SK-N-SH (cell line): ENCODE measurements around the gene IMPG2. TPM values are rescaled to one million over a fixed set of nuclear protein-coding genes. Genes with fewer than 3 reads are reported as not detected.

Source experiments
- CTCF ChIA-PET: fragments of 300-600, 350-600 bp; formaldehyde crosslinking; extraction: SDS; loops from one replicate; lab custom pipeline; 2021; lab: Yijun Ruan, JAX
- POLR2A ChIA-PET: fragments of 350-600 bp; sonication (Branson Sonifier 250); formaldehyde crosslinking; extraction: SDS; loops from one replicate; lab custom pipeline; 2020; ENCODE audit warnings: antibody characterized with exemption, inconsistent platforms; lab: Yijun Ruan, JAX
- DNase-seq: peaks from one replicate; pipeline ENCODE4 v3.0.0; 2012
- H2AFZ ChIP-seq: fragments of 200-600 bp; sonication (generic); 2 replicates; pipeline ENCODE4 v1.8.1; 2016; ENCODE audit warnings: antibody characterized with exemption, mild to moderate bottlenecking, low read depth
- H3F3A ChIP-seq: fragments of 200-600 bp; sonication (generic); replicated peaks from 2 replicates; pipeline ENCODE3; 2016; ENCODE audit warnings: antibody characterized with exemption, mild to moderate bottlenecking; ENCODE audit not compliant: insufficient read depth
- H3K27ac ChIP-seq, 2 experiments: fragments of 200-500 bp in 1 of 2; fragments of 200-600 bp in 1 of 2; sonication (Bioruptor generic) in 1 of 2; sonication (generic), shearing (Covaris generic) in 1 of 2; 2 replicates each; pipeline versions ENCODE4 v1.5.1 to v1.6.1; 2014 to 2016; ENCODE audit warnings: low read depth in 2 of 2, inconsistent platforms in 1 of 2, low read length in 1 of 2, mild to moderate bottlenecking in 1 of 2, mixed read lengths in 1 of 2
- H3K27me3 ChIP-seq: fragments of 200-600 bp; sonication (generic), shearing (Covaris generic); 2 replicates; pipeline ENCODE4 v1.6.1; 2016; ENCODE audit warnings: mixed run types; ENCODE audit not compliant: insufficient read depth
- H3K36me3 ChIP-seq, 2 experiments: fragments of 200-500 bp in 1 of 2; fragments of 200-600 bp in 1 of 2; sonication (Bioruptor generic) in 1 of 2; sonication (generic) in 1 of 2; replicated peaks in 1 of 2; 2 replicates each; pipeline versions ENCODE3 to v1.5.1; 2014 to 2016; ENCODE audit warnings: low read length in 1 of 2, mild to moderate bottlenecking in 1 of 2; ENCODE audit not compliant: insufficient read depth in 2 of 2, control insufficient read depth in 1 of 2
- H3K4me1 ChIP-seq, 2 experiments: fragments of 200-500 bp in 1 of 2; fragments of 200-600 bp in 1 of 2; sonication (Bioruptor generic) in 1 of 2; sonication (generic), shearing (Covaris generic) in 1 of 2; 2 replicates each; pipeline versions ENCODE4 v1.5.1 to v1.6.1; 2014 to 2016; ENCODE audit warnings: low read depth in 1 of 2, low read length in 1 of 2, mixed run types in 1 of 2; ENCODE audit not compliant: insufficient read depth in 2 of 2, control insufficient read depth in 1 of 2
- H3K4me2 ChIP-seq: fragments of 200-600 bp; sonication (generic), shearing (Covaris generic); 2 replicates; pipeline ENCODE4 v1.6.1; 2017; ENCODE audit warnings: mixed run types
- H3K4me3 ChIP-seq, 2 experiments: fragments of 200-500 bp in 1 of 2; fragments of 200-600 bp in 1 of 2; sonication (Bioruptor generic) in 1 of 2; sonication (generic), shearing (Covaris generic) in 1 of 2; 2 replicates each; pipeline versions ENCODE4 v1.5.1 to v1.8.1; 2014 to 2016; ENCODE audit warnings: low read depth in 2 of 2, inconsistent platforms in 1 of 2, low read length in 1 of 2, mild to moderate bottlenecking in 1 of 2, mixed read lengths in 1 of 2, moderate library complexity in 1 of 2
- H3K79me2 ChIP-seq: fragments of 200-600 bp; sonication (generic); 2 replicates; pipeline ENCODE4 v1.8.1; 2017; ENCODE audit warnings: mild to moderate bottlenecking; ENCODE audit not compliant: insufficient read depth
- H3K9ac ChIP-seq: fragments of 200-600 bp; sonication (generic); 2 replicates; pipeline ENCODE4 v1.6.1; 2017; ENCODE audit warnings: mixed run types
- H3K9me2 ChIP-seq: fragments of 200-600 bp; sonication (generic); 2 replicates; pipeline ENCODE4 v1.6.1; 2017; ENCODE audit warnings: mixed run types
- H3K9me3 ChIP-seq: fragments of 200-600 bp; sonication (generic); 2 replicates; pipeline ENCODE4 v1.6.1; 2017; ENCODE audit warnings: mixed run types, mild to moderate bottlenecking, moderate library complexity
- H4K20me1 ChIP-seq: fragments of 200-600 bp; sonication (generic); 2 replicates; pipeline ENCODE4 v1.6.1; 2017; ENCODE audit warnings: mild to moderate bottlenecking, mixed run types; ENCODE audit not compliant: insufficient read depth
- CHD2 ChIP-seq: fragments of 150-350 bp; IDR thresholded peaks from 2 replicates; pipeline ENCODE4 v1.6.1; 2018; ENCODE audit warnings: low read length; ENCODE audit not compliant: partially characterized antibody
- FOXJ3 ChIP-seq: sonication (generic); formaldehyde crosslinking; IDR thresholded peaks from 2 replicates; pipeline ENCODE4 v1.5.1; 2020; ENCODE audit warnings: mild to moderate bottlenecking, missing genetic modification reagents
- FOXM1 ChIP-seq: IDR thresholded peaks from 2 replicates; pipeline ENCODE4 v1.4.0; 2012; ENCODE audit warnings: low read depth, mild to moderate bottlenecking
- JUND ChIP-seq: IDR thresholded peaks from 2 replicates; pipeline ENCODE4 v1.4.0; 2012
- MXI1 ChIP-seq: IDR thresholded peaks from 2 replicates; pipeline ENCODE4 v1.6.1; 2012; ENCODE audit warnings: mild to moderate bottlenecking, low read depth, low read length, improper control_type of control experiment
- NFIC ChIP-seq: IDR thresholded peaks from 2 replicates; pipeline ENCODE4 v1.4.0; 2012; ENCODE audit warnings: borderline replicate concordance
- NRF1 ChIP-seq: IDR thresholded peaks from 2 replicates; pipeline ENCODE4 v1.6.1; 2012; ENCODE audit warnings: low read depth, mild to moderate bottlenecking, low read length
- RAD21 ChIP-seq: IDR thresholded peaks from 2 replicates; pipeline ENCODE4 v1.6.1; 2012; ENCODE audit warnings: mild to moderate bottlenecking, low read length
- RFX5 ChIP-seq: IDR thresholded peaks from 2 replicates; pipeline ENCODE4 v1.6.1; 2012; ENCODE audit warnings: mild to moderate bottlenecking, improper control_type of control experiment, low read length
- RXRA ChIP-seq: IDR thresholded peaks from 2 replicates; pipeline ENCODE4 v1.4.0; 2012; ENCODE audit warnings: low read depth, mild to moderate bottlenecking, borderline replicate concordance
- TCF12 ChIP-seq: IDR thresholded peaks from 2 replicates; pipeline ENCODE4 v1.4.0; 2012
- TEAD4 ChIP-seq: IDR thresholded peaks from 2 replicates; pipeline ENCODE4 v1.4.0; 2012; ENCODE audit warnings: mild to moderate bottlenecking, borderline replicate concordance; ENCODE audit not compliant: insufficient read depth
- WGBS: methylation state at CpG from one replicate; pipeline ENCODE4 v1.1.6; 2017; ENCODE audit warnings: low lambda C conversion rate; 5-methylcytosine and 5-hydroxymethylcytosine counted together
- polyA plus RNA-seq, 3 experiments: library from polyadenylated mRNA; depleted of rRNA; stranded (reverse); fragments of >200 nt; gene quantifications; 2 replicates each; pipeline ENCODE4 v1.2.3, GENCODE V29; 2012
- TF ChIP-seq, protein P1 (sequence below): IDR thresholded peaks from 2 replicates; pipeline ENCODE4 v1.4.0; 2012; ENCODE audit warnings: low read depth, borderline replicate concordance
- TF ChIP-seq, protein P2 (sequence below): fragments of 150-350 bp; IDR thresholded peaks from 2 replicates; pipeline ENCODE4 v1.6.1; 2016; ENCODE audit warnings: mild to moderate bottlenecking, low read depth, low read length

Gene IMPG2
- polyA plus RNA-seq, 1 of the 3 experiments (the other 2 are of a cell fraction): 0.03 TPM

DNA sequence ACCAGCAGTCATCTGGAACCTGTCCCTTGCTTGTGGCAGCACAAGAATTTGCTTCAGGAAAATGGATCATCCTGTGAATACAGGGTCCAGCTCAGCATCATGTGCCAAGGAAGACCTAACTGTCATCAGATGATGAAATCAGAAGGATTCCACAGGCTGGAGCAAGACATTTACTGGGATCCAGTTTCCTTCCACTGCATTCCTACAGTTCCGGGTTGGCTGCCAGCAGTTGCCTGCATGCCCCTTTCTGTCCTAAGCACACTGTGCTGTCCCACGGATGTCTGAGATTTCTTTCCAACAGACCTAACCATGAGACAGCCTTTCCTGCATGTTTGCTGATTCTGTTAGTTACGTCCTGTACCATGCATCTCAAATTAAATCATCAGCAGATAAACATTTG is 140.7 kb downstream of the IMPG2 start:
- no peak for DNase-seq
- Histone ChIP-seq H3F3A (no peaks in the 10 kb centered on the region), H4K20me1 (no peaks in the 10 kb centered on the region), H3K4me1 (peaks cover 0 to 6% of the 10 kb centered on the region in 2 experiments; a peak in 2 of 4 replicates), H2AFZ (no peak overlapping the region), H3K9me3 (no peaks in the 10 kb centered on the region), H3K9ac (no peak overlapping the region), H3K27me3 (no peaks in the 10 kb centered on the region), H3K4me3 (no peak overlapping the region), H3K79me2 (no peaks in the 10 kb centered on the region), H3K9me2 (no peaks in the 10 kb centered on the region), H3K4me2 (no peak overlapping the region), H3K27ac (no peak overlapping the region), H3K36me3 (no peaks in the 10 kb centered on the region)
- ChIA-PET CTCF (no interaction called here), POLR2A (no interaction called here)
- TF ChIP-seq NFIC (0 out of 2 replicates have a peak, but pooled peaks have one; percentile 14), RXRA (no peak), TCF12 (peak; percentile 22; the same call in 1 of the 2 replicates)
- TF ChIP-seq, protein P1, sequence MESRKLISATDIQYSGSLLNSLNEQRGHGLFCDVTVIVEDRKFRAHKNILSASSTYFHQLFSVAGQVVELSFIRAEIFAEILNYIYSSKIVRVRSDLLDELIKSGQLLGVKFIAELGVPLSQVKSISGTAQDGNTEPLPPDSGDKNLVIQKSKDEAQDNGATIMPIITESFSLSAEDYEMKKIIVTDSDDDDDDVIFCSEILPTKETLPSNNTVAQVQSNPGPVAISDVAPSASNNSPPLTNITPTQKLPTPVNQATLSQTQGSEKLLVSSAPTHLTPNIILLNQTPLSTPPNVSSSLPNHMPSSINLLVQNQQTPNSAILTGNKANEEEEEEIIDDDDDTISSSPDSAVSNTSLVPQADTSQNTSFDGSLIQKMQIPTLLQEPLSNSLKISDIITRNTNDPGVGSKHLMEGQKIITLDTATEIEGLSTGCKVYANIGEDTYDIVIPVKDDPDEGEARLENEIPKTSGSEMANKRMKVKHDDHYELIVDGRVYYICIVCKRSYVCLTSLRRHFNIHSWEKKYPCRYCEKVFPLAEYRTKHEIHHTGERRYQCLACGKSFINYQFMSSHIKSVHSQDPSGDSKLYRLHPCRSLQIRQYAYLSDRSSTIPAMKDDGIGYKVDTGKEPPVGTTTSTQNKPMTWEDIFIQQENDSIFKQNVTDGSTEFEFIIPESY: no peak
- WGBS: 43% methylated on average over 3 of the region's 3 CpGs

DNA sequence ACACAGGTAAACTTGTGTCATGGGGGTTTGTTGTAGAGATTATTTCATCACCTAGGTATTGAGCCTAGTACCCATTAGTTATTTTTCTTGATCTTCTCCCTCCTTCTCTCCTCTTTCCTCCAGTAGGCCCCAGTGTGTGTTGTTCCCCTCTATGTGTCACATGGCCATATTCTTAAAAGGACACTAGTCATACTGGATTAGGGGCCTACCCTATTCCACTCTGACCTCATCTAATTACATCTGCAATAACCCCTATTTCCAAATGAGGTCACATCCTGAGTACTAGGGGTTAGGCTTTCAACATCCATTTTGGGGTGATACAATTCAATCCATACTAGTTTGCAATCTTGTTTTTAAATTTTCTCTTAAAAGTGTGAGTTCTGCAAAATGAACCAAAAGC is 142.8 kb downstream of the IMPG2 start:
- no peak for DNase-seq
- no peaks in the 10 kb centered on the region for H3K36me3 ChIP-seq
- no peak overlapping the region for H2AFZ ChIP-seq
- no peaks in the 10 kb centered on the region for H4K20me1 ChIP-seq
- no peaks in the 10 kb centered on the region for H3K9me3 ChIP-seq
- H3K9me2 ChIP-seq: no peaks in the 10 kb centered on the region
- H3F3A ChIP-seq: no peaks in the 10 kb centered on the region
- CTCF ChIA-PET: interaction anchor here (1.4 kb wide), 1 partner anchor 38 kb away, joined by 3 read pairs; no protein-coding TSS in a partner anchor
- TF ChIP-seq RFX5: no peak
- TF ChIP-seq CHD2: no peak
- no peak for TF ChIP-seq MXI1
- no peak for TF ChIP-seq NRF1
- no peak for TF ChIP-seq TEAD4
- TF ChIP-seq FOXJ3 (CRISPR knock-in tag): no peak
- TF ChIP-seq RAD21: no peak
- TF ChIP-seq, protein P2, sequence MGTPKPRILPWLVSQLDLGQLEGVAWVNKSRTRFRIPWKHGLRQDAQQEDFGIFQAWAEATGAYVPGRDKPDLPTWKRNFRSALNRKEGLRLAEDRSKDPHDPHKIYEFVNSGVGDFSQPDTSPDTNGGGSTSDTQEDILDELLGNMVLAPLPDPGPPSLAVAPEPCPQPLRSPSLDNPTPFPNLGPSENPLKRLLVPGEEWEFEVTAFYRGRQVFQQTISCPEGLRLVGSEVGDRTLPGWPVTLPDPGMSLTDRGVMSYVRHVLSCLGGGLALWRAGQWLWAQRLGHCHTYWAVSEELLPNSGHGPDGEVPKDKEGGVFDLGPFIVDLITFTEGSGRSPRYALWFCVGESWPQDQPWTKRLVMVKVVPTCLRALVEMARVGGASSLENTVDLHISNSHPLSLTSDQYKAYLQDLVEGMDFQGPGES: no peak
- no peak for TF ChIP-seq JUND
- no peak for TF ChIP-seq TCF12
- no peak for TF ChIP-seq FOXM1
- no peak overlapping the region for H3K4me2 ChIP-seq
- peaks cover 0 to 4% of the 10 kb centered on the region in 2 experiments; a peak in 2 of 4 replicates for H3K4me1 ChIP-seq
- H3K4me3 ChIP-seq: no peak overlapping the region
- no peaks in the 10 kb centered on the region for H3K79me2 ChIP-seq
- H3K27ac ChIP-seq: no peak overlapping the region
- no peaks in the 10 kb centered on the region for H3K27me3 ChIP-seq
- POLR2A ChIA-PET: no interaction called here
- no peak overlapping the region for H3K9ac ChIP-seq

Other genes with a start within 250 kb of the IMPG2 start
- gene SENP7, start 192.6 kb upstream of the IMPG2 start, polyA plus RNA-seq (2012; rRNA removed): 2.7 and 4.5 TPM in 2 replicates
- 13.7 and 16.1 TPM in 2 replicates for gene TRMT10C, start 241.3 kb upstream of the IMPG2 start, polyA plus RNA-seq (2012; rRNA removed)